Measurements from ENCODE around the gene RASD2.

The RASD2 gene

DNA sequence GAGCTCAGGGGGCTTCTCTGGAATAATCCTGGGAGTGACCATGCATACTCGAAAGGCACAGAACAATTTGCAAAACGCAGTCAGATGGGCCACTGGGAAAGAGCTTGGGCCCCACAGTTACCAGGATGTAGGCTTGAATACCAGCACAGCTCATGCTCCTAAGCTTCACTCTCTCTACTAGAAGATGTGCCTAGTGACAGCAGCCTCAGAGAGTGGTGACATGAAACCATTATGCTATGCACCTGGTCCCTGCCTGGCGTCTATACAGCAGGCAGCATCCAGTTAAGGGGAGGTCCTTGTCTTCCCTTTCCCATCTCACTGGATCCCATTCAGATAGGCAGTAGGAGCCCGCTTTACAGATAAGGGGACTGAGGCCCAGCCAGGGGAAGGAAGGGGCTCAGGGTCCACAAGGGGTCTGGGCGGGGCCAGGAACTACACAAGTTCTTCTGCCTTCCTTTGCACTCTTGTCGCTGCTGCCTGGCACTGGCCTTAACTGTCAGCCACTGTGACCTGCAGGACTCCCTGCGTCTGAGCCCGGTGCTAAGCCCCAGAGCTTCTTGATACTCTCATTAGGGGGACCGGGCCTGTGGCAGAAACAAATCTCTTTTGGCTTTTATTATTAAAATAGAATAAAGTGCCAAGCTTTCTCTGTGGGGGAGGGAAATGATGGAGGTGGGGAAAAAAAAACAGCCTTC lies 21.2 kb upstream of the RASD2 start:
- DNase-seq, result no peak

- no peak for DNase-seq
Observed at GRCh38 chr22:35521358-35522224, 19.0 kb upstream of the RASD2 start.

DNA sequence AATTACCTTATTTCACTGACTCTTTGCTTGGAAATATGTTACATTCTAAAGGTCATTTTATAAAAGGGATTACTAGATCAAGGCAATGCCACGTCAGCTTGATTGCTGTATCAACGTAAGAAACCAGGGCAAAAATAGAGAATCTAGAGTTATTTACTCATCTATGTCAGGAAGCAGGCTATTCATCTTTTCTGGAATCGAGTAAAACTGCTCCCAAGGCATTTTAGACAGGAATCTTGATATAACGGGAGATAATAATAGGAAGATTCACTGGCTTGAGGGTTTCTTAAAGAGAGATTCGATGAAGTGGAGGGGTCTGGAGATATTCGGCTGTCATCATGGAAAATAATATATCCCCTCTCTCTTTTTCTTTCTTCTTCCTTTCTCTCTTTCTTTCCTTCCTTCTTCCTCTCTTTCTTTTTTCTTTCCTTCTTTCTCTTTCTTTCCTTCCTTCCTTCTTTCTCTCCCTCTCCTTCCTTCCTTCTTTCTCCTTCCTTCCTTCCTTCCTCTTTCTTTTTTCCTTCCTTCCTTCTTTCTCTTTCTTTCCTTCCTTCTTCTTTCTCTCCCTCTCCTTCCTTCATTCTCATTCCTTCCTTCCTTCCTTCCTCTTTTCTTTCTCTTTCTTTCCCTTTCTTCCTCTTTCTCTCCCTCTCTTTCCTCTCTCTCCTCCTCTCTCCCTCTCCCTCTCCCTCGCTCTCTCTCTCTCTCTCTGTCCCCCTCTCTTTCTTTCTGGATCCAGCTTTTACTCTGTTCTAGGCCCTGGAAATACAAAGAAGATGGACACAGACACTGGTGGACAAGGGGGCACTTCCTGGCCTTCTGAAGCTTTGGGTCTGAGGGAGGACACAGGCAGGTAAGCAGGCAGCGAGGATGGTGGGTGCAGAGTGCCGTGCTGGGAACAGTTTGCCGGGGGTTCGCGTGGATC lies 18.1 kb upstream of the RASD2 start:
- no peak for DNase-seq

- peak; percentile 80 for DNase-seq
Observed at GRCh38 chr22:35523167-35523947, 17.3 kb upstream of the RASD2 start.

DNA sequence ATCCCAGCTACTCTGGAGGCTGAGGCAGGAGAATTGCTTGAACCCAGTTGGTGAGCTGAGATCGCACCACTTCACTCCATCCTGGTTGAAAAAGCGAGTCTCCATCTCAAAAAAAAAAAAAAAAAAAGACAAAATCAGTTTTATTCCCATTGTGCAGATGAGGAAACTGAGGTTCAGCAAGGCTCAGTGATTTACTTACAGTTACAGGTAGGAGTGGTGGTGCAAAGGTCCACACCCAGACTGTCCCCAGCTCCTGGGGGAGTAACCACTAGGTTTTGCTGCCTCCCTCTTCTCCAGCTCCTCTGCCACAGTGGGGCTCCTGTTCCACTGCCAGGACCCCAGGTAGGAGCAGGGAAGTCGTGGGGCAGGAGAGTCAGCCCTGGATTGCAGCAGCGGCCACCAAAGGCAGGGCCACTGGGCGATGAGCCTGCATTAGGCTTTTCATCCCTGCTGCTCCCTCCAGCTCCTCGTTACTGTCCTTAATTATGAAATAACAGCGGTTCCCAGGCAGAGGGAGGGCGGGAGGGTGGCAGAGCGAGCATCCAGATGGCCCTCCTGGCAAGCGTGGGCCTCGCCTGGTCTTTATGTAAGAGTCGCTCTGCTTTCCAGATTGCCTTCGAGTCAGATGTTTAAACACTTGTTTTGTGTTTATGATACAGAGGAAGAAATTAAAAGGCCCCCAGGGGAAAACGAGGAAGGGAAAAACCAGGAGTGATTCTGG lies 15.5 kb upstream of the RASD2 start:
- DNase-seq, result peak; percentile 62

GRCh38 chr22:35525687-35526332 lies 14.8 kb upstream of the RASD2 start:
- DNase-seq, result peak; percentile 60

- DNase-seq, result no peak
Observed at GRCh38 chr22:35526333-35526979, 14.2 kb upstream of the RASD2 start.

DNA sequence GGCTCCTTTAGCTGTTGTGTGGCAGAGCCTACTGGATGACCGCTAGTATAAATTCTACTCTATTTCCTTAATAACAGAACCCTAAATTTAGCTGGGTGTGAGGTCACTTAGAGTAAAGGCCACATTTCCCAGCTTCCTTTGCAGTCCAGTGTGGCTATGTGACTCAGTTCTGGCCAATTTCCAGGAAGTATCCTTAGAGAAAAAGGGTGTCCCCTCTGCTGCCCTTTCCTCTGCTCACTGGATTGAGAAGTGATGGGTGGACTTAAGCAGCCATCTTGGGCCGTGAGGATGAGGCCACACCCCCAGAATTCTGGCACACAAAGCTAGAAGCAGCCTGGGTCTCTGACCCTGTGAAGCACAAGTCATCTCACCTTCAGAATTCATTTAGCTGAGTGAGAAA lies 11.7 kb upstream of the RASD2 start:
- DNase-seq, result no peak

DNA sequence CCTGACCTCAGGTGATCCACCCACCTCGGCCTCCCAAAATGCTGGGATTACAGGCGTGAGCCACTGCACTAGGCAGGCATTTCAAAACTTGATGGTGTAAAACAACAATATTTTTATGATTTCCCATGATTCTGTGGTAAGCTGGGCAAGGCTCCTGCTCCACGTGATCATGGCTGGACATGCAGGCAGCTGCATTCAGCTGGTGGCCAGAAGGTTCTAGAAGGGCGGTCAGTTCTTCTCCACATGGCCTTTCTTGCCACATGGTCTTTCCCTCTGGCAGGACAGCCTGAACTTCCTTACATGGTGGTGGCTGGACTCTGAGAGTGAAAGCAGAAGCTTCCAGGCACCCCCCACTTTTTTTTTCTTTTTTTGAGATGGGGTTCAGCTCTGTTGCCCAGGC lies 9.9 kb upstream of the RASD2 start:
- DNase-seq, result no peak

DNA sequence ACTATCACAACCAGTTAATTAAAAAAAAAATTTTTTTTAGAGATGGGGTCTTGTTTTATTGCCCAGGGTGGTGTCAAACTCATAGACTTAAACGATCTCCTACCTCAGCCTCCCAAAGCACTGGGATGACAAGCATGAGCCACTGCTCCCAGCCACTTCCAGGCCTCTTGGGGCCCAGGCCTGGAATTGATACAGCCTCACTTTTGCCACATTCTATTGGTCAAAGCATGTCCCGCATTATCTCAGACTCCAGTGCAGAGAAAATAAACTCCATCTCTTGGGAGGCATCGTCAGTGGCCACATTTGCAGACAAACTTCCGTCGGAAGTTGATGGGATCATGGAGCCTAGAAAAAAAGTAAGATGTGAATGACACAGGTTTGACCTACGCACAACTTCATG lies 9.4 kb upstream of the RASD2 start:
- DNase-seq, result no peak

- DNase-seq, result no peak
Observed at GRCh38 chr22:35531676-35532075, 9.0 kb upstream of the RASD2 start.

GRCh38 chr22:35533365-35534029 lies 7.1 kb upstream of the RASD2 start:
- DNase-seq, result no peak

- DNase-seq, result no peak
Observed at GRCh38 chr22:35534091-35534490, 6.5 kb upstream of the RASD2 start.

DNA sequence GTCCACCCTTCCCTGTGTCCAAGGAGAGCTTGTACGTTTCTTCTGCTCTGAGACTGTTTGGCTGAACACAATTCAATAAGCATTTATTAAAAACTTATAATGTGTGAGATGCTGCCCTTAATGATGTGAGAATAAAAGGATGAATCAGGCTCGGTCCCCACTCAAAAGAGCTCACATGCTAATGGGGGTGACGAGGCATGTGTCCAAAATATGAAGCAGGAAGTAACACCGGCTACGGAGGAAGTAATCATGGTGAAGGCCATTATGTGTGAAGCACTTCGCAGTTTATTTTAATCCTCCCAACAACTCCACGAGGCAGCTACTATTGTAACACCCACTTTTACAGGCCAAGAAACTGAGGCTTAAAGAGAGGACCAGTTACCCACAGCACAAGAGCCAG lies 3.4 kb upstream of the RASD2 start:
- DNase-seq, result no peak

GRCh38 chr22:35538801-35539321 lies 1.8 kb upstream of the RASD2 start:
- no peak for DNase-seq

- no peak for DNase-seq
Observed at GRCh38 chr22:35539487-35539886, 1.1 kb upstream of the RASD2 start.

GRCh38 chr22:35539910-35540594 lies 579 bp upstream of the RASD2 start:
- no peak for DNase-seq

DNA sequence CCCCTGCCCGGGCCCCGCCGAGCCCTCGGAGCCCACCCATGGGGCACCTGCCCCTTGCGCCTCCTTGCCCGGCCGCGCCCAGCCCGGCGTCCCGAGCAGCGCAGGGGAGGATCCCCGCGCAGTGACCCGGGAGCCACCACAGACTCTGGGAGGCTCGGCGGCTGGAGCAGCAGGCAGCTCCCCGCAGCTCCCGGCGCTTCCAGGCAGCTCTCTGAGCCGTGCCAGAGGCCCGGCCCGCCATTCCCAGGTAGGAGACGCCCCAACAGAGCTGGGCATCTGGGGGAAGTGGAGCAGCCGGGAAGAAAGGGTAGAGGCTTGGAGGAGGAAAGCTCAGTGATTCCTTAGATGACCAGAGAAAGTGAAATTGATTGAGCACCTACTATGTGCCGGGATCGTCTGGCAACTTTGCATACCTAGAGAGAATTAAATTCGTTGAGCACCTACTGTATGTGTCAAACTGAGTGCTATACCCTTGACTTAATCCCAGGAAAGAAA lies 670 bp downstream of the RASD2 start:
- no peak for DNase-seq
